ENCODE results near the gene RREB1.

The RREB1 gene

GRCh38 chr6:7268362-7268761, 160.6 kb downstream of the RREB1 start:
- H3K27ac ChIP-seq (replicated peaks) = no peak overlapping the region
- H3K4me3 ChIP-seq (replicated peaks; ENCODE audit: insufficient read depth, low read length) = no peak overlapping the region
- no peaks in the 10 kb centered on the region for H3K27me3 ChIP-seq (ENCODE audit: insufficient read depth, poor library complexity, severe bottlenecking)
- TF ChIP-seq POLR2AphosphoS5 (IDR thresholded peaks at IDR 0.05; ENCODE audit: low read depth) (no peak), REST (IDR thresholded peaks at IDR 0.05; ENCODE audit: insufficient replicate concordance, low read depth) (no peak), GABPA (IDR thresholded peaks at IDR 0.05; ENCODE audit: low read depth) (no peak), CTCF (IDR thresholded peaks at IDR 0.05; ENCODE audit: insufficient read depth, low read length) (no peak), SPI1 (IDR thresholded peaks at IDR 0.05; ENCODE audit: borderline replicate concordance, low read depth) (no peak)
- no peak for DNase-seq (ENCODE audit: low read depth in 1 of 2, low spot score in 1 of 2)

GRCh38 chr6:7268816-7269555, 161.2 kb downstream of the RREB1 start:
- Histone ChIP-seq H3K27ac (replicated peaks) (no peak overlapping the region), H3K4me3 (replicated peaks; ENCODE audit: insufficient read depth, low read length) (no peak overlapping the region), H3K27me3 (ENCODE audit: insufficient read depth, poor library complexity, severe bottlenecking) (no peaks in the 10 kb centered on the region)
- DNase-seq (ENCODE audit: low read depth in 1 of 2, low spot score in 1 of 2) = no peak
- TF ChIP-seq GABPA (IDR thresholded peaks at IDR 0.05; ENCODE audit: low read depth) (no peak), REST (IDR thresholded peaks at IDR 0.05; ENCODE audit: insufficient replicate concordance, low read depth) (no peak), POLR2AphosphoS5 (IDR thresholded peaks at IDR 0.05; ENCODE audit: low read depth) (no peak), CTCF (IDR thresholded peaks at IDR 0.05; ENCODE audit: insufficient read depth, low read length) (no peak), SPI1 (IDR thresholded peaks at IDR 0.05; ENCODE audit: borderline replicate concordance, low read depth) (no peak)

GRCh38 chr6:7269816-7270215, 162.1 kb downstream of the RREB1 start:
- H3K27me3 ChIP-seq (ENCODE audit: insufficient read depth, poor library complexity, severe bottlenecking) = no peaks in the 10 kb centered on the region
- DNase-seq (ENCODE audit: low read depth in 1 of 2, low spot score in 1 of 2) = no peak
- no peak overlapping the region for H3K27ac ChIP-seq (replicated peaks)
- H3K4me3 ChIP-seq (replicated peaks; ENCODE audit: insufficient read depth, low read length) = no peak overlapping the region
- TF ChIP-seq GABPA (IDR thresholded peaks at IDR 0.05; ENCODE audit: low read depth) (no peak), SPI1 (IDR thresholded peaks at IDR 0.05; ENCODE audit: borderline replicate concordance, low read depth) (no peak), REST (IDR thresholded peaks at IDR 0.05; ENCODE audit: insufficient replicate concordance, low read depth) (no peak), CTCF (IDR thresholded peaks at IDR 0.05; ENCODE audit: insufficient read depth, low read length) (no peak)
